Activated effector memory CD4-positive, alpha-beta T cell treated with Interleukin-2 at 50 U/mL for 16 hours (primary cell): Measurements from ENCODE around the gene EDN3.

ENCODE experiments used
- DNase-seq: peaks from one replicate; pipeline ENCODE4 v3.0.0-alpha.2; 2020

The EDN3 gene

DNA sequence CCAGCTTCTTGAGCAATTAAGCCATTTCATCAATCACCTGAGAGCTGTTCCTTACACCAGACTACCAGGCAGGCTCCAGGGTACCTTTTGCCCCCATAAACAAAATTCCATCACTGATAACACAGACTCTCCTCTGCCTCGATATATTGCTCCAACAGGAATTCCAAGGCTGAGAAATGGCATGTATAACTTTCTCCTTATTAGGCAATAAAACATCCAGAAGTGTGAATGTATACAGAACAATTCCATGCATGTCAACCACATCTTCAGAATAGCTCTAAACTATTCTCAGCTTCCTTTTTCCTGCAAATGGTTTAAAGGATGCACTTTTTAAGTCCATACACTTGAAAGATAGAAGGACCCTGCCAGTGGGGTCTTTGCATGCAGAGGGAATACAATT, 73.8 kb downstream of the EDN3 start:
- no peak for DNase-seq

- no peak for DNase-seq
These were observed 75.1 kb downstream of the EDN3 start for GRCh38 chr20:59375541-59375940.
